NT2/D1 (cell line): ENCODE measurements around the gene DNAH8.

Experiments used
- SUZ12 ChIP-seq: IDR thresholded peaks from 2 replicates; pipeline ENCODE4 v1.6.1; 2011; ENCODE audit not compliant: insufficient read length, insufficient read depth; ENCODE audit errors: extremely low read depth
- YY1 ChIP-seq: IDR thresholded peaks from 2 replicates; pipeline ENCODE4 v1.6.1; 2011; ENCODE audit not compliant: insufficient read length, insufficient read depth
- ZNF274 ChIP-seq: IDR thresholded peaks from 2 replicates; pipeline ENCODE4 v1.6.1; 2011; ENCODE audit warnings: mild to moderate bottlenecking, low read depth, low read length

DNA sequence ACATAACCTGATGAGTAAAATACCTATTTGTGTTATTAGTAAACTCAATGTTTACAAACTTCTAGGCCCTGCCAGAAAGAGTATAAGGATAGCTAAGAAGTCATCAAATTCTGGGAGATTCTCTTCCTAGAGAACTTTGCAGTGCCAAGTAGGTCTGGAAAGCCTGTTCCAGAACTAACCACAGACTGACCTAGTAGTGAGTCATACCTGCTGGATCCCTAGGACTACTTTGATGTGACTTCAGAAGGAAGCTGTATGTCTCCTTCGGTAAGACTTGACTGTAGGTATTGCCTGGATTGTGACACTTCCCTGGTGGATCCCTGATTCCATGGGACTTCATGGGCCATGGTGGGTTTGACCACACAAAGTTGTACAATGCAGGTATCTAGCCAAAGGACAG is 131.7 kb downstream of the DNAH8 start:
- TF ChIP-seq SUZ12 (no peak), ZNF274 (no peak), YY1 (no peak)
